ENCODE data around the gene APCDD1L.

The APCDD1L gene

DNA sequence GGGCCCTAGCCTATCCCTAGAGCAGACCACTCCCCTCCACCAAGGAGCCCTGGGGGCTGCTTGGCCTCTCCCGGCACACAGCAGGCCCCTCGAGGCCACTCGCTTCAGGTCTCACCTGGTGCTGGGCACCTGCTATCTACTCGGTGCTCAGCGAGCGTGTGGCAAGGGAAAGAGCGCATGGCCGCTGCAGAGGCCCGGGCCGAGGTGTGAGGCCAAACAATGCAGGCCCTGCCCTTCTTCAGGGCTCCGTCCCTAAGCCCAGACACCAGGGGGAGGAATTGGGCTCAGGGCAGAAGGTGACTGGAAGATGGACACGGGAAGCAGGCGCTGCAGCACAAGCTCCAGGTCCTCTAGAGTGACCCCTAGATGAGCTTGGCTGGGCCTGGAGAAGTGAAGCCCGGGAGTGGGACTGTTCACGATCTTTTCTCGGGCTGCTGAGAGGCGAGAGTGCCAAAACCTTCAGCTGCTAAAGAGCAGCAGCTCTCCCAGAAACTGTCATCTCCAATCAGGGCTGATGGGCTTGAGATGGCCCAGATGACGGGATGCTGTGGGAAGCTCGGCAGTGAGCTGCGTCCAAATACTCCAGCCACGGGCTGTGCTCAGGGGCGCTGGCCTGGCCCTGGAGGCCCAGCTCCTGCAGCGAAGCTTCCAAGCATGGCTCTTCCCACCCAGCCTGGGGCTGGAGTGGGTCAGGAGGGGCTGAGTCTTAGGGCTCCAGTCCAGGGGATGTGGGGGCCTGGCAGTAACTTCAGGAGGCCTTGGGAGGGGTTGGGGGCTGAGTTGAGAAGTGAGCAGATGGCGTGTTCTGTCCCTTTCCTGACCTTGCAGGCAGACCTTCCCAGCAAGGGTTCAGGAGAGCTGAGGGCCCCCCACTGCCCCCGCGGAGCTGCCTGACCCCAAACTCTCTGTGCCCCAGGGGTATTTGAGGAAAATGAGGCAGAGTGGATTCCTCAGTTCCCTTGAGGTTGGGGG is 43.7 kb downstream of the APCDD1L start:
- H3K27ac ChIP-seq (ENCODE audit: low read depth, low read length, poor library complexity, severe bottlenecking), result no peak overlapping the region
- no peaks in the 10 kb centered on the region for H3K79me2 ChIP-seq (ENCODE audit: insufficient read depth, low read length)
- H3F3A ChIP-seq (ENCODE audit: insufficient read depth, low read length), result no peaks in the 10 kb centered on the region
- no peaks in the 10 kb centered on the region for H4K20me1 ChIP-seq (ENCODE audit: insufficient read depth, low read length)
- no peaks in the 10 kb centered on the region for H3K9me3 ChIP-seq (ENCODE audit: low read length)
- H3K27me3 ChIP-seq (ENCODE audit: insufficient read depth, low read length), result no peaks in the 10 kb centered on the region
- no peak for TF ChIP-seq EZH2 (IDR thresholded peaks at IDR 0.05; ENCODE audit: borderline replicate concordance, low read length)
- TF ChIP-seq, protein P1, sequence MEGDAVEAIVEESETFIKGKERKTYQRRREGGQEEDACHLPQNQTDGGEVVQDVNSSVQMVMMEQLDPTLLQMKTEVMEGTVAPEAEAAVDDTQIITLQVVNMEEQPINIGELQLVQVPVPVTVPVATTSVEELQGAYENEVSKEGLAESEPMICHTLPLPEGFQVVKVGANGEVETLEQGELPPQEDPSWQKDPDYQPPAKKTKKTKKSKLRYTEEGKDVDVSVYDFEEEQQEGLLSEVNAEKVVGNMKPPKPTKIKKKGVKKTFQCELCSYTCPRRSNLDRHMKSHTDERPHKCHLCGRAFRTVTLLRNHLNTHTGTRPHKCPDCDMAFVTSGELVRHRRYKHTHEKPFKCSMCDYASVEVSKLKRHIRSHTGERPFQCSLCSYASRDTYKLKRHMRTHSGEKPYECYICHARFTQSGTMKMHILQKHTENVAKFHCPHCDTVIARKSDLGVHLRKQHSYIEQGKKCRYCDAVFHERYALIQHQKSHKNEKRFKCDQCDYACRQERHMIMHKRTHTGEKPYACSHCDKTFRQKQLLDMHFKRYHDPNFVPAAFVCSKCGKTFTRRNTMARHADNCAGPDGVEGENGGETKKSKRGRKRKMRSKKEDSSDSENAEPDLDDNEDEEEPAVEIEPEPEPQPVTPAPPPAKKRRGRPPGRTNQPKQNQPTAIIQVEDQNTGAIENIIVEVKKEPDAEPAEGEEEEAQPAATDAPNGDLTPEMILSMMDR (IDR thresholded peaks at IDR 0.05; ENCODE audit: low read length), result no peak
- no peak overlapping the region for H3K4me3 ChIP-seq (ENCODE audit: low read depth, low read length, poor library complexity, severe bottlenecking)
- no peaks in the 10 kb centered on the region for H3K36me3 ChIP-seq (ENCODE audit: insufficient read depth, low read length)
- no peaks in the 10 kb centered on the region for H3K9me2 ChIP-seq (ENCODE audit: low read depth, low read length)
- no peak overlapping the region for H3K9ac ChIP-seq (ENCODE audit: low read length)
- no peak overlapping the region for H3K4me2 ChIP-seq (ENCODE audit: low read length)
- H3K4me1 ChIP-seq (ENCODE audit: insufficient read depth, low read length, severe bottlenecking), result no peaks in the 10 kb centered on the region
- H2AFZ ChIP-seq (ENCODE audit: low read length), result no peak overlapping the region

DNA sequence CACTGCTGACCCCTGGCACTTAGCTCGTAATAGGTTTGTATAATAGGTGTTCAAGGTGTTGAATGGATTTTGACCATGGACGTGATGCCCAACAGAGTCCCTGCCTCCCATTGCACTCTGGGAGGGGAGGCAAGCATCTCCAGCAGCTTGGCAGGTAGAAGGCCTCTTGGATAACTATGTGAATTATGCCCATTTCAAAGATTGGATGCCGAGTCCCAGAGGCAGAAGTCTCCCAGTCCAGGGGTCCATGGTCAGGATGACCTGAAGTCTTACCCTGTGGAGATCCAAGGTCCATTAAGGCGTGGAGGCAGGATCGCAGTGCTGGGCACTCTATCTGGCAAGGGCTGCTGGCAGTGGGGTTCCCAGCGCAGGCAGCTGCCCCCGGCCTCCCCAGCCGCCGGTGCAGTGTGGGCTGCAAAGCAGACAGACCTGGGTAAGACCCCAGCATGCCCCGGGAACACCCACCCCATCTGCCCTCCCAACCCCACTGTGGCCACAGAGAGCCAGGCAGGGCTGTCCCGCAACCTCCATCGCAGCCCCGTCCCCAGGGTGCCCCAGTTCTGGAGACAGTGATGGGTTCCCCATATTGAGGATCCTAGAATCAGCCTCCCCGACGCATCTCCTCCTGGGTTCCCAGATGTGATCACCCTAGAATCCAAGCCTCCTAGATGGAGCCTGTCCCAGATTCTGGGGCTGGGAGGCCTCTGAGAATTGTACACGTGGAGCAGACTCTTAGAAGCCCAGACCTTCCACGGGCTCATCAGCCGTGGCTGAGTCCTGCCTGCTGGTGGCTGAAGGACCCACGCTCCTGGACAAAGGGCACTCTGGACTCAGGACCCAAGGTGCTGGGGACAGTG is 44.6 kb downstream of the APCDD1L start:
- Histone ChIP-seq H3K4me2 (ENCODE audit: low read length) (no peak overlapping the region), H3K9me2 (ENCODE audit: low read depth, low read length) (no peaks in the 10 kb centered on the region), H3K79me2 (ENCODE audit: insufficient read depth, low read length) (no peaks in the 10 kb centered on the region), H3K4me1 (ENCODE audit: insufficient read depth, low read length, severe bottlenecking) (no peaks in the 10 kb centered on the region), H3K27me3 (ENCODE audit: insufficient read depth, low read length) (no peaks in the 10 kb centered on the region), H3K27ac (ENCODE audit: low read depth, low read length, poor library complexity, severe bottlenecking) (no peak overlapping the region), H3K9ac (ENCODE audit: low read length) (no peak overlapping the region), H2AFZ (ENCODE audit: low read length) (no peak overlapping the region), H3K36me3 (ENCODE audit: insufficient read depth, low read length) (no peaks in the 10 kb centered on the region), H3K9me3 (ENCODE audit: low read length) (no peaks in the 10 kb centered on the region), H3K4me3 (ENCODE audit: low read depth, low read length, poor library complexity, severe bottlenecking) (no peak overlapping the region), H4K20me1 (ENCODE audit: insufficient read depth, low read length) (no peaks in the 10 kb centered on the region), H3F3A (ENCODE audit: insufficient read depth, low read length) (no peaks in the 10 kb centered on the region)
- TF ChIP-seq EZH2 (IDR thresholded peaks at IDR 0.05; ENCODE audit: borderline replicate concordance, low read length), result no peak
- TF ChIP-seq, protein P1 (IDR thresholded peaks at IDR 0.05; ENCODE audit: low read length), result no peak

DNA sequence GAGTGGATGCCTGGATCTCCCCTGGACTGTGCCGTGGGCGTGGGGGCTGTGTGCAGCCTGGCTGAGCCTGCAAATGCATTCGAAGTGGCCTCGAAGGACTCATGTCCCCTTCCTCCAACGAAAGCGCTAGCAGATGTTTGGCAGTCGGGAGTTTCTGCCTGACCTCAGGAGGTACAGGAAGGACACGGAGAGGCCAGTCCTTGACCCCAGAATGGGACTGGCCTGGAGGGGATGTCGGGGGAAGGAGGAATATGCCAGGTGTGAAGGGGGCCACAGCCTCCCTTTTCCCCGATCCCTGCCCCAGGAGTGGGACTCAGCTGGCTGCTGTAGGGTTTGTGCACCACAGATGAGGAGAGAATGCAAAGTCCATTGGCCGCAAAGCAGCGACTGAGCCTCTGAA is 45.6 kb downstream of the APCDD1L start:
- no peak overlapping the region for H3K27ac ChIP-seq (ENCODE audit: low read depth, low read length, poor library complexity, severe bottlenecking)
- H3K9me3 ChIP-seq (ENCODE audit: low read length), result no peaks in the 10 kb centered on the region
- H3K9ac ChIP-seq (ENCODE audit: low read length), result no peak overlapping the region
- H3K4me3 ChIP-seq (ENCODE audit: low read depth, low read length, poor library complexity, severe bottlenecking), result no peak overlapping the region
- TF ChIP-seq EZH2 (IDR thresholded peaks at IDR 0.05; ENCODE audit: borderline replicate concordance, low read length), result no peak
- TF ChIP-seq, protein P1 (IDR thresholded peaks at IDR 0.05; ENCODE audit: low read length), result no peak
- no peaks in the 10 kb centered on the region for H3K36me3 ChIP-seq (ENCODE audit: insufficient read depth, low read length)
- H3K4me2 ChIP-seq (ENCODE audit: low read length), result no peak overlapping the region
- H4K20me1 ChIP-seq (ENCODE audit: insufficient read depth, low read length), result no peaks in the 10 kb centered on the region
- H2AFZ ChIP-seq (ENCODE audit: low read length), result no peak overlapping the region
- H3K27me3 ChIP-seq (ENCODE audit: insufficient read depth, low read length), result no peaks in the 10 kb centered on the region
- H3K9me2 ChIP-seq (ENCODE audit: low read depth, low read length), result no peaks in the 10 kb centered on the region
- no peaks in the 10 kb centered on the region for H3F3A ChIP-seq (ENCODE audit: insufficient read depth, low read length)
- H3K79me2 ChIP-seq (ENCODE audit: insufficient read depth, low read length), result no peaks in the 10 kb centered on the region
- no peaks in the 10 kb centered on the region for H3K4me1 ChIP-seq (ENCODE audit: insufficient read depth, low read length, severe bottlenecking)
